Posterior cingulate gyrus (tissue), 11 donors: Measurements from ENCODE around the gene MLF1.
A peak's percentile ranks its signal among the peaks of the same experiment; 100 is the strongest.
"Not testable (repeated sequence)": the region's sequence is repeated elsewhere in the genome, so short reads cannot be mapped to it uniquely, and the experiment has no call there.

ENCODE experiments used
- DNase-seq, 10 donors: peaks; one replicate each; pipeline versions ENCODE4 v3.0.0 to v3.0.0-alpha.2; 2020 to 2021; ENCODE audit warnings: mixed read lengths in 3 of 10
- intact Hi-C: fragments of 100-400 bp; cut with DNase I; formaldehyde crosslinking; loops from one replicate; pipeline ENCODE4 v1.15.1; 2023

The MLF1 gene, protein sequence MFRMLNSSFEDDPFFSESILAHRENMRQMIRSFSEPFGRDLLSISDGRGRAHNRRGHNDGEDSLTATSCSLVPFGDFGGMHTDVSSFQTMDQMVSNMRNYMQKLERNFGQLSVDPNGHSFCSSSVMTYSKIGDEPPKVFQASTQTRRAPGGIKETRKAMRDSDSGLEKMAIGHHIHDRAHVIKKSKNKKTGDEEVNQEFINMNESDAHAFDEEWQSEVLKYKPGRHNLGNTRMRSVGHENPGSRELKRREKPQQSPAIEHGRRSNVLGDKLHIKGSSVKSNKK

GRCh38 chr3:158570999-158571702, at the start of gene MLF1:
TSS of gene MLF1 (plus strand) at chr3:158571194. CDS start at chr3:158571301, 107 bp downstream.
- intact Hi-C loops, result loop anchor here (10.0 kb wide), 1 partner anchor 74 kb away; the partner anchor contains the start of gene GFM1
- DNase-seq, result peak; percentile 93 to 100 (median 98)

DNA sequence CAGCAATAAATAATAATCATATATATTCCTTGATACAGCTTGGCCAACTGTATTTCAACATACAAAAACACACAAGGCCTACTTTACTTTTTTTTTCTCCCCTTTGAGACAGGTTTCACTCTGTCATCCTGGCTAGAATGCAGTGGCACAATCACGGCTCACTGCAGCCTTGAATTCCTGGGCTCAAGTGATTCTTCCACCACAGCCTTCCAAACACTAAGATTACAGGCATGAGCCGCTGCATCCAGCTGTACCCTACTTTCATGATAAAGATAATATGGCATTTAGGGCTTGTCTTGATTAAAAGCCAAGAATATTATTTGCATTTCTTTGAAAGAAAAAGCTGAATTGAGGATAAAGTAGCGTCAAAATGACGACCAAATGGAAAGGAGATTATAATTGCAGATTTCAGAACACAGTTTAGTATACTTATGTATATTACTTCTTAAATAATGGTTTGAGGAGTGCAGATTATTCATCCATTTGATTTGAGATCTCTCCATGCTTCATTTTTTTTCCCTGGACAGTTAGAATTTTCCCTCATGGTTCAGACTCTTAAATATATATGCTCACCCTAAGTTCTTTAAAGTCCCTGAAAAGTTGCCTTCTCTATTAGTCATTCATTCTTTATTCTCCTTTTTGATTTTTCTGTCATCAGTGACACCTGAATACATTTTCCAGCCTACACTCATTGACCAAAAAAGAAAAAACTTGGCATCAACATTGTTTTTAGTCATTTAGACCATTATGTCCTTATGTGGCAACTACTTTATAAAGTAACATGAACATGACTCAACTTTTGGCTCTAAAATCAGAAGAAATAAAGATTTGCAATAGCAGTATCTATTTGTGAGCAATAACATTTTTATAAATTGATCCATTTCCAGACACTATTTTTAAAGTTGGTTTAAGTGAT, 48.5 kb upstream of the MLF1 start:
- intact Hi-C loops, result no loop called here
- no peak for DNase-seq

DNA sequence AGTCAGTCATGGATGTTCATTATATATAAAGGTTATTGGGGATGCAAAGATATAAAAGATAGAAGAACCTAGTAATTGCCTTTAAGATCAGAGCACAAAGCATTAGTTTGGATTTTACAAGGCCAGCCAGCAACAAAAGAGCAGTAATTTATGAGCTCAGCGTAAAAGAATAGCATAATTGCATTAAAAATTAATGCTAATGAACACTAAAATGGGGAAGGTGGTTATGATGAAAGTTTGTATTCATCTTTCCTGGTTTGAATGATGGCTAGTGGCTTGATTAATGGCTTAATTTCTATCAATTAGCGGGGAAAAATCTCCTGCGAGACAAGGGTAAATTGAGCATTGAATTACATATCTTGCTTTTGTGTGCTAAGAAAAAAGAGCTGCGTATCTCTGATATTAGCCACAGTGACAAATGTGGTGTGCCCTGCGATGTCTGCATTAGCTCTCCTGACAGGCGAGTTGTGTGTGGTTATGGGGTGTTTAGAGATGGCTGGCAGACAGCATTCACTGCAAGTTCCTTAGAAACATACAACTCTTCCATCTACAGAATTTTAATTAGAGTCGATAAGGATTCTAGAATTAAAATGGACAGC, 42.8 kb upstream of the MLF1 start:
- no peak for DNase-seq
- intact Hi-C loops, result no loop called here

DNA sequence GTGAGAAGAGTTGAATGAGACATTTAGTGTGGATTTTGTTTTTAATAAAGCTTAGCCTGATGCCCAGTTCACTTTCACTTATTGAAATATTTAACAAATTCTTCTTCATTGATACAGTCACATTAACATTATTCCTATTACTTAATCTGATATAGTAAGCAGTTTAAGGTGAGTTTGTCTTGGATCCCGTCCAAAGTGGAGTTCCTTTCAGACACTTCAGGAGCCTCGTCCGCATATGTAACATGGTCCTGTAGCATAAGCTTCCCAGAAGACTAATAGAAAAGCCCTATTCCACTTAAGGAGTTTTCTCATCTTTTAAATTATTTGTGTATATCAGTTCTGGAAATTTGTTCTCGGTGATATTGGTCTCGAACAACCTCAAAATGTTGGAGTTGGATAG, 39.7 kb upstream of the MLF1 start:
- DNase-seq, result no peak
- intact Hi-C loops, result loop anchor here (5.0 kb wide), 1 partner anchor 909 kb away; no protein-coding TSS in a partner anchor

DNA sequence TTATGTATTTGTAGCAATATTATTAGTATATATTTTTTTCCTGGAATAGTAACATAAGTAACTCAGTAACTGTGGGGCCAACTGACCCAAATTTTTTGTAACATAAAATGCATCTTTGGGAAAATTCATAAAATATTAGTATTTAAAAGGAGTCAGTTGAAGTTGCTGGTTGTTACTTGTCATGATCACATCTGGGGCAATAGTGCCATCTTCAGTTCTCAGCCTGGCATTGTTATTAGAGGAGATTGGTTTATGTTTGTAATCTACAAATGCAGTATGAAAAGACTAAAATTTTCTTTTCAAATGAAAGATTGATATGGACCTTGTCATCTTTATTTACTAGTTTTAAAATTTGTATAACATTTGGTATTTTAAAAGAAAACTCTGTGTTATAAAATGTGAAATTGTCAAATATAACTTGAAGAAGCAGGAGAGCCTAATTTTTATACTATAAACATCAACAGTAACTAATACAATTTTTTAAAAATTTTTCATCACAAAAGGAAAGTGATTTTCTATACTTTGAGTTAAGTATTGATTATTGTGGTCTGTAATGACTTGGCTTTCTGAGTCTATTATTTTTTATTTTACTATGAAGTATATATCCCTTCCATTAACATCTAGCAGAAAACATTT, 38.8 kb upstream of the MLF1 start:
- DNase-seq, result no peak

DNA sequence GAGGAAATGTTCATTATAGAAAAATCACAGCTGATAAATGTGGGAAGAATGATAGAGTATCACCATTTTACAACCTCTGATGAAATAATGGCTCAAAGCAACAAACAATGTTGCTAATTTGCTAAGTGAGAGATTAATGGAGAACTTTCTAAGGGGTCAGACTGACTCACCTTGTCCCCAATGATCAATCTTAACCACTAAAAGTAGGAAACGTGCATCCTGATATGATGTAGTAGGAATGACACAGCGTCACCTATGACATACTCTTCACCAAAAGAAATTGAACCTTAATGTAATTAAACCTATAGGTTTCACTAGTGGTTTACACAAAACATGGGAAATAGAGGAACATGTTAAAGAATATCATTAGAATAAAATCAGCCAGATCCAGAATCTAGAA, 35.1 kb upstream of the MLF1 start:
- intact Hi-C loops, result no loop called here
- DNase-seq, result no peak

More for the DNA sequence above, 38.8 kb upstream of the MLF1 start:
- intact Hi-C loops, result loop anchor here (5.0 kb wide), 1 partner anchor 910 kb away; no protein-coding TSS in a partner anchor

- intact Hi-C loops, result no loop called here
- no peak for DNase-seq
Measured at GRCh38 chr3:158539414-158540014, 31.5 kb upstream of the MLF1 start.

DNA sequence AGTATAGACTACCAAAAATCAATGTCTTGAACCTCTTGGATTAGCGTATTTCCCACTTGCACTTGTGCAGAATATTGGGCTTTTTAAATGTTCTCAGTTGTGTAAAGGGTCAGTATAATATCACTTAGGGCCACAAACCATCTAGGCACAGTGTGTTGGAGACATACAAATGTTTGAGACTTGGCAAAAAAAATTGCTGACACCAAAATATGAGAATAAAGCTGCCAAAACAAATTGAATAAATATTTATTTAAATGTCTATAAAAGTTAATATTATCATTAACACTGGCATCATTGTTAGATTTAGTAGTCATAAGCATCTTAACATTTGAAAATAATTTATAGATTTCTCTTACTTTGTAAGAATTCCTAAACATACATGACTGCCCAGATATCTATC, 30.9 kb upstream of the MLF1 start:
- intact Hi-C loops, result no loop called here
- DNase-seq, result no peak

DNA sequence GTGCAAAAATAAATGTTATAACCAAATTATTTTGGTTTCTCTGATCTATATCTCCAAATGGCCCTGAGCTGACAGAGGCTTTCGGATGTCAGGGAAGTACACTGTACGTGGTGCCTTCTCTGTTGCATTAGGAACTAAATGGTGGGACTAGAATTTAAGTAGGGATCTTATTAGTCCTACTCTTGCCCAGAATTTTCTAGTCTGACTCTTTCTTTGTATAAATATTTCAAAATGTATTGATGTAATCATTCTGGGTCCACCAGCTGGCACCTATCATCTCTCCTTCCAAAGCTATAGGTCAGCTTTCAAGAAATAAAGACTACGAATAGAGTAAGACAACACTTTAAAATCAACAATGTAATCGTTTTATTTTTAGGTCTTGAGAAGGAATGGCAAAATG, 22.3 kb upstream of the MLF1 start:
- intact Hi-C loops, result no loop called here
- no peak for DNase-seq

GRCh38 chr3:158549938-158550337, 21.1 kb upstream of the MLF1 start:
- DNase-seq, intact Hi-C loops: not testable (repeated sequence)

- intact Hi-C loops, result no loop called here
- DNase-seq, result no peak
Measured at GRCh38 chr3:158552124-158552523, 18.9 kb upstream of the MLF1 start.

DNA sequence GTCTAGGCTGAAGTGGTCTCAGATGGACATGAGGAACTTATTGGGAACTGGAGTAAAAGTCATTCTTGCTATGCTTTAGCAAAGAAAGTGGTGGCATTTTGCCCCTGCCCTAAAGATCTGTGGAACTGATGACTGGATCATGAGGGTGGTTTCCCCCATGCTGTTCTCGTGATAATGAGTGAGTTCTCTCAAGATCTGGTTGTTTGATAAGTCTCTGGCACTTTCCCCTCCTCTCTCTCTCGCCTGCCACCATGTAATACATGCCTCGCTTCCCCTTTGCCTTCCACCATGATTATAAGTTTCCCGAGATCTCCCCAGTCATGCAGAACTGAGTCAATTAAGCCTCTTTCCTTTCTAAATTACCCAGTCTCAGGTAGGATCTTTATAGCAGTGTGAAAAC, 11.5 kb upstream of the MLF1 start:
- intact Hi-C loops, result no loop called here
- no peak for DNase-seq

DNA sequence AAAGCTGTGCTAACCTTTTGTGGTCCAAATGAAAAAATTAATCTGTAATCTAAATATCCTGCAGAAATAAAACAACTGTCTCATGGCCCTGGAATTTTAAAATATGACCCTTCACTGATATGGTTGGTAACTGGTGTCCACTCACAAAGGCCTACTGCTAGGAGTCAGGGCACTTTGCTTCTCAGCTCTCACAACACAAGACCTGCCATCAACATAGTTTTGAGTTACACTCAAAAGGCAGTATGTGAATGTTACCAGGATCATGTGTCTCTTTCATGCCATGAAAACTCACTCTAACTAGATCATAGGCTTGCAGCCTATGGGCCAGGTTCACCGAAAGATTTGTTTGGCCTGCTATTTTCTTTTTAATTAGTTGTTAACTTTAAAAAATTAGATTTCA, 10.0 kb upstream of the MLF1 start:
- DNase-seq, result no peak
- intact Hi-C loops, result no loop called here

GRCh38 chr3:158562674-158563073, 8.3 kb upstream of the MLF1 start:
- intact Hi-C loops, result no loop called here
- no peak for DNase-seq

GRCh38 chr3:158563076-158563475, 7.9 kb upstream of the MLF1 start:
- intact Hi-C loops, result no loop called here
- DNase-seq, result no peak

DNA sequence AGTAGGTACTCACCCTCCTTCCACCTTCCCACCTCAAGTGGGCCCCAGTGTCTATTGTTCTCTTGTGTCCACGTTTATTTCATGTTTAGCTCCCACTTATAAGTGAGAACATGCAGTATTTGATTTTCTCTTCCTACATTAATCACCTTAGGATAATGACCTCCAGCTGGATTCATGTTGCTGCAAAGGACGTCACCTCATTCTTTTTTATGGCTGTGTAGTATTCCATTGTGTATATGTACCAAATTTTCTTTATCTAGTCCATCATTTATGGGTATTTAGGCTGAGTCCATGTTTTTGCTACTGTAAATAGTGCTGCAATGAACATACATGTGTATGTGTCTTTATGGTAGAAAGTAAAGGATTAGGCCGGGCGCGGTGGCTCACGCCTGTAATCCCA, 5.9 kb upstream of the MLF1 start:
- intact Hi-C loops, result no loop called here
- no peak for DNase-seq

DNA sequence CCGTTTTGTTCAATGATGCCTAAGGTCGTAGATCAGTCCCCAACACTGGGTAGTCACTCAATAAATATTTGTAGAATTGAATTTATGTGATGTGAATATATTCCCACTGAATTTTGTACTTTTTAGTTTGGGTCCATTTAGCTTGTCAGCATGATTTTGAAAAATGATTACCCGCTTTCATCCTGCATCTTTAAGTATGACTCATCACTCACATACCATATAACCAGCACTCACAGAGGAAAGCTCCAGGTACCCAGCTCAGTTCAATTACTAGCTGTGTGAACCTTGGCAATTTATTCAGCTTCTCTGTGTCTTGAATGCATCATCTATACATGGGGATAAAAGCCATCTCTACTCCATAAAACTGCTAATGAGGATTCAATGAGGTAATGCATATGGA, 2.2 kb upstream of the MLF1 start:
- DNase-seq, result no peak
- intact Hi-C loops, result no loop called here

GRCh38 chr3:158569794-158570193, 1.2 kb upstream of the MLF1 start:
- intact Hi-C loops, result loop anchor here (10.0 kb wide), 1 partner anchor 75 kb away; the partner anchor contains the start of gene GFM1

DNA sequence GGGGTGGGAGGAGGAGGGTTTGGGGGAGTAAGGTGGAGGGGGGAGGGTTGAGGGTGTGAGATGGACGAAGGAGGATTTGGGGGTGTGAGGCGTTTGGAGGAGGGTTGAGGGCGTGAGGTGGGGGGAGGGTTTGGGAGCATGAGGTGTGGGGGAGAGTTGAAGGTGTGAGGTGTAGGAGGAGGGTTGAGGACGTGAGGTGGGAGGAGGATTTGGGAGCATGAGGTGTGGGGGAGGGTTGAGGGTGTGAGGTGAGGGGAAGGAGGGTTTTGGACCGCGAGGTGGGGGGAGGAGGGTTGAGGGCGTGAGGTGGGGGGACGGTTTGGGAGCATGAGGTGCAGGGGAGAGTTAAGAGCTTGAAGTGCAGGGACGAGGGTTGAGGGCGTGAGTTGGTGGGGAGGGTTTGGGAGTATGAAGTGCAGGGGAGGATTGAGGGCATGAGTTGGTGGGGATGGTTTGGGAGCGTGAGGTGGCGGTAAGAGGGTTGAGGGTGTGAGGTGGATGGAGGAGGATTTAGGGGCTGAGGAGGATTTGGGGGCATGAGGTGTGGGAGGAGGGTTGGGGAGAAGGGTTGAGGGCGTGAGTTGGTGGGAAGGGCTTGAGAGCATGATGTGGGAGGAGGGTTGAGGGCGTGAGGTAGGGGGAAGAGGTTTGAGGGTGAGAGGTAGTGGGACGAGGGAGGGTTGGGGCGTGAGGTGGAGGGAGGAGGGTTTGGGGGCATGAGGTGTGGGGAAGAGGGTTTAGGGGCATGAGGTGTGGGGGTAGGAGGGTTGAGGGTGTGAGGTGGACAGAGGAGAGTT, 1.2 kb downstream of the MLF1 start:
- DNase-seq, result peak in 1 of 10 donors; percentile 51
- intact Hi-C loops, result loop anchor here (10.0 kb wide), 1 partner anchor 73 kb away; the partner anchor contains the start of gene GFM1

More at GRCh38 chr3:158569794-158570193, 1.2 kb upstream of the MLF1 start:
- no peak for DNase-seq
